ENCODE results near the gene ZNF622.

GRCh38 chr5:16454686-16455085 is 10.9 kb downstream of the ZNF622 start:
- TF ChIP-seq CTCF (IDR thresholded peaks at IDR 0.05) (no peak), POLR2A (IDR thresholded peaks at IDR 0.05) (no peak)
